Spinal cord (tissue), 10 donors: ENCODE data around the gene XRCC5. TPM values are rescaled to one million over a fixed set of nuclear protein-coding genes. Genes with fewer than 3 reads are reported as not detected.

Experiments
- DNase-seq, 6 donors: peaks; one replicate each; pipeline versions ENCODE4 v3.0.0 to v3.0.0-alpha.2; 2013 to 2015; ENCODE audit warnings: low spot score in 6 of 6, low read depth in 4 of 6
- H3K27ac ChIP-seq: one replicate; pipeline ENCODE4 v1.5.1; 2013; ENCODE audit warnings: low read depth, low read length, control low read depth
- H3K27me3 ChIP-seq: one replicate; pipeline ENCODE4 v1.6.1; 2013; ENCODE audit warnings: low read length; ENCODE audit not compliant: control insufficient read depth, insufficient read depth
- H3K36me3 ChIP-seq: one replicate; pipeline ENCODE4 v1.6.1; 2013; ENCODE audit warnings: low read length; ENCODE audit not compliant: control insufficient read depth, insufficient read depth
- H3K4me1 ChIP-seq: one replicate; pipeline ENCODE4 v1.6.1; 2013; ENCODE audit warnings: low read length; ENCODE audit not compliant: control insufficient read depth, insufficient read depth
- H3K4me3 ChIP-seq: one replicate; pipeline ENCODE4 v1.5.1; 2013; ENCODE audit warnings: low read depth, low read length, control low read depth
- H3K9me3 ChIP-seq: one replicate; pipeline ENCODE4 v1.6.1; 2013; ENCODE audit warnings: low read length; ENCODE audit not compliant: control insufficient read depth, insufficient read depth
- WGBS: methylation state at CpG from one replicate; pipeline ENCODE4 v1.1.5; 2013; ENCODE audit warnings: missing lambda C conversion rate; ENCODE audit not compliant: insufficient coverage; 5-methylcytosine and 5-hydroxymethylcytosine counted together
- polyA plus RNA-seq, 2 donors: library from polyadenylated mRNA; unstranded; fragments of 120-200 nt; gene quantifications; one replicate each; pipeline ENCODE4 v1.2.1, GENCODE V29; 2013; ENCODE audit not compliant: insufficient read length in 2 of 2
- total RNA-seq, 2 donors: library from RNA; depleted of rRNA in 1 of 2; stranded (reverse); fragments of 120-200 nt in 1 of 2; fragments of >200 nt in 1 of 2; gene quantifications; one replicate each; pipeline versions ENCODE4 v1.2.3 to v1.2.4, GENCODE V29; 2013 to 2014
- donor health status: healthy.

The XRCC5 gene
- total and polyA plus RNA-seq, 4 donors, result 144 to 256 (median 206) TPM

GRCh38 chr2:216114382-216114713 is 5.2 kb downstream of the XRCC5 start:
- Histone ChIP-seq H3K36me3 (peaks cover 19% of the 10 kb centered on the region), H3K4me3 (no peak overlapping the region), H3K27ac (no peak overlapping the region), H3K9me3 (no peaks in the 10 kb centered on the region), H3K4me1 (peaks cover 7% of the 10 kb centered on the region), H3K27me3 (no peaks in the 10 kb centered on the region)
- 28% methylated on average over 4 of the region's 4 CpGs for WGBS
- no peak for DNase-seq

- peak overlapping the region; percentile 89 for H3K27ac ChIP-seq
- peaks cover 19% of the 10 kb centered on the region for H3K36me3 ChIP-seq
- no peaks in the 10 kb centered on the region for H3K27me3 ChIP-seq
- peak; percentile 98 to 100 (median 100) for DNase-seq
- peaks cover 7% of the 10 kb centered on the region for H3K4me1 ChIP-seq
- under 1% methylated on average over 19 of the region's 29 CpGs for WGBS
- no peaks in the 10 kb centered on the region for H3K9me3 ChIP-seq
- peak overlapping the region; percentile 58 for H3K4me3 ChIP-seq
Observed at GRCh38 chr2:216114714-216115531, 5.8 kb downstream of the XRCC5 start.

GRCh38 chr2:216116418-216116817 is 7.3 kb downstream of the XRCC5 start:
- DNase-seq, result no peak
- Histone ChIP-seq H3K4me3 (no peak overlapping the region), H3K36me3 (peaks cover 23% of the 10 kb centered on the region), H3K27me3 (no peaks in the 10 kb centered on the region), H3K27ac (no peak overlapping the region), H3K4me1 (peaks cover 7% of the 10 kb centered on the region), H3K9me3 (no peaks in the 10 kb centered on the region)
- WGBS, result no CpG with 5 or more reads among the region's 1 CpG

GRCh38 chr2:216117561-216118340 is 8.6 kb downstream of the XRCC5 start:
- Histone ChIP-seq H3K9me3 (no peaks in the 10 kb centered on the region), H3K4me3 (no peak overlapping the region), H3K4me1 (peaks cover 7% of the 10 kb centered on the region), H3K36me3 (peaks cover 26% of the 10 kb centered on the region), H3K27ac (no peak overlapping the region), H3K27me3 (no peaks in the 10 kb centered on the region)
- WGBS, result 86% methylated on average over 1 of the region's 4 CpGs
- no peak for DNase-seq

- no peak overlapping the region for H3K4me3 ChIP-seq
- WGBS, result no CpG with 5 or more reads among the region's 1 CpG
- no peaks in the 10 kb centered on the region for H3K9me3 ChIP-seq
- DNase-seq, result no peak
- H3K27me3 ChIP-seq, result no peaks in the 10 kb centered on the region
- H3K4me1 ChIP-seq, result peaks cover 7% of the 10 kb centered on the region
- H3K27ac ChIP-seq, result no peak overlapping the region
- H3K36me3 ChIP-seq, result peaks cover 23% of the 10 kb centered on the region
Observed at GRCh38 chr2:216118474-216118873, 9.3 kb downstream of the XRCC5 start.

GRCh38 chr2:216119146-216119545 is 10.0 kb downstream of the XRCC5 start:
- Histone ChIP-seq H3K27ac (no peak overlapping the region), H3K4me1 (peaks cover 7% of the 10 kb centered on the region), H3K27me3 (no peaks in the 10 kb centered on the region), H3K9me3 (no peaks in the 10 kb centered on the region), H3K36me3 (peaks cover 25% of the 10 kb centered on the region), H3K4me3 (no peak overlapping the region)
- 40% methylated on average over 1 of the region's 2 CpGs for WGBS
- DNase-seq, result no peak

GRCh38 chr2:216119986-216120385 is 10.8 kb downstream of the XRCC5 start:
- Histone ChIP-seq H3K27ac (no peak overlapping the region), H3K4me3 (no peak overlapping the region), H3K27me3 (no peaks in the 10 kb centered on the region), H3K9me3 (no peaks in the 10 kb centered on the region), H3K36me3 (peaks cover 28% of the 10 kb centered on the region), H3K4me1 (peaks cover 3% of the 10 kb centered on the region)
- no peak for DNase-seq
- WGBS, result no CpG with 5 or more reads among the region's 3 CpGs

- peaks cover 32% of the 10 kb centered on the region for H3K36me3 ChIP-seq
- no peak overlapping the region for H3K4me3 ChIP-seq
- H3K27me3 ChIP-seq, result no peaks in the 10 kb centered on the region
- WGBS, result 86% methylated on average over 2 of the region's 3 CpGs
- no peaks in the 10 kb centered on the region for H3K9me3 ChIP-seq
- DNase-seq, result no peak
- H3K4me1 ChIP-seq, result no peaks in the 10 kb centered on the region
- H3K27ac ChIP-seq, result no peak overlapping the region
Observed at GRCh38 chr2:216121255-216121654, 12.1 kb downstream of the XRCC5 start.

- no peak for DNase-seq
- peaks cover 25% of the 10 kb centered on the region for H3K36me3 ChIP-seq
- no peaks in the 10 kb centered on the region for H3K9me3 ChIP-seq
- H3K27me3 ChIP-seq, result no peaks in the 10 kb centered on the region
- H3K27ac ChIP-seq, result no peak overlapping the region
- H3K4me1 ChIP-seq, result no peaks in the 10 kb centered on the region
- 100% methylated on average over 1 of the region's 5 CpGs for WGBS
- no peak overlapping the region for H3K4me3 ChIP-seq
Observed at GRCh38 chr2:216126943-216127342, 17.8 kb downstream of the XRCC5 start.
